ENCODE results near the gene DNMT1.

The DNMT1 gene

DNA sequence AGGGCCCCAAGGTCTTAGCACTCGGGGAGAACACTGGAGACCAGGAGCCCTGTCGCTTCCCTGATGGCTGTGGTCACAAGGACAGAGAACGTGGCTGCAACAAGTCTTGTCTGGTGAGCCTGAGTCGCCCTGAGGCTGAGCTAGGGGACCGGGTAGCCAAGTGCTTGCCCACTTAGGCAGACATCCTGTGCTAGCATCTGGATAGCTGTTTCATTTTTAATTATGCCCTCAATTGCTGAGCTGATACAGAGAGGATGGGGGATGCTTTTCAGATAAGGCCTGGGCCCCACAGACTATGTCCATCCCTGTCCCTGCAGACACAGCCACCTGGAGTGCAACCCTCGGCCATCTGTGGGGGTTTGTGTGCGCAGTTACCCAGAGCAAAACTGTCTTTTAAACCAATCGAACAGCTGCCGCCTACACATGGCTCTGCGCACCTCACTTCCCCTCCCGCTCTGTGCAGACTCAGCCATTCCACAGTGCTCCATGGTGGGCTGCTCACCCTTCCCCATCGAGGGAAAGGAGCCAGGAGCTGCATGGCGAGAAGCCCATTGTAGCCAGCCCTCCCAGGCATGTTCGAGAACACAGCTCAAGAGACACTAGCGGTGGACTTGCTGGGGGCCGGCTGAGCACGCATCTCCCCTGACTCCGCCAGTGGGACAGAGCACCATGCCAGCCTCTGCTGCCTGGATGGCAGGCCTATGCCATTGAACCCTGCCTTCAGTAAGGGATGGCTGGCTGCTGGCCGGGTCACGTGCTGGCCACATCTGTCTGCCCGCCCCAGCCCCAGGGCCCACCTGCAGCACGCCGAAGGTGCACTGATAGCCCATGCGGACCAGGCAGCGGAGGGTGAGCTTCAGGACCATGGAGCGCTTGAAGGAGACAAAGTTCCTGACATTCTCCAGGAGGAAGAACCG lies 55.6 kb downstream of the DNMT1 start:
- no peak for DNase-seq

DNA sequence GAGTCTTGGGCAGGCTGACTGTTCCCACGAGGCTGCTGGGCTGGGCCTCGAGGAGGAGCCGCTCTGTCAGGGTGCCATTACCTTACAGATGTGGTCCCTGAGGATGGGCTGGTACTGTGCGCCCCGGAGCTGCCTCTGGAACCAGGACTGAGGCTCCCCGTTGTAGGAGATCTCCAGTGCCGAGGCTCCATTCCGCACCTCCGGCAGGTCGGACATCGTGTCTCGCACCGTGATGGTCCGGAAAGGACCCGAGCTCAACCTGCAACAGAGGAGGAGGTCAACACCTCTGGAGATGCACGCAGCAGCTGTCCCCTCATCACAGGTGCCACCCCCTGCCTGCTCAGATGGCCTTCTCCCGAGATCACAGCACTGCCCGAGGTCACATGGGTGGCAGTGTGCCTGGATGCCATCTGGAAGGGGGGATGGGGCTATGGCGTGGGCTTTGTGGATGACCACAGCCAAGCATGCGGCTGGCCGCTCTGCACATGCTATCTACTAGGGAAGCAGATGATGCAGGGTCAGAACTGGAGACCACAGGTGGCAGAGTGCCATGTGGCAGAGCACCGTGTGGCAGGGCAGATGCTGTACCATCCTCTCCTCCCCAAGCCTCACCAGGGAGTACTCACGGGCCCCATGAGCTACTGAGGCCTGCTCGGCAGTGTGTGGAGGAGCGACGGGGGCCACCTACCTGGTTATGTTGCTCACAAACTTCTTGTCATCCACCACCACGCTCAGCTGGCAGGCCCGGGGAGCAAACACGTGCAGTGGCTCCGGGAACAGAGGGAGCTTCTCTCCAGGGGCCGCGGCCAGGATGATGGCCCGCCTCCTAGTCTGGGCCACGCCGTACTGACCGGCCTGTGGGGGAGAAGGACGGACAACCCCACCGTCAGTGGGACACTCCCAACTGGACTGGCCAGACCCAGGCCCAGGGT lies 56.7 kb downstream of the DNMT1 start:
- DNase-seq = no peak

DNA sequence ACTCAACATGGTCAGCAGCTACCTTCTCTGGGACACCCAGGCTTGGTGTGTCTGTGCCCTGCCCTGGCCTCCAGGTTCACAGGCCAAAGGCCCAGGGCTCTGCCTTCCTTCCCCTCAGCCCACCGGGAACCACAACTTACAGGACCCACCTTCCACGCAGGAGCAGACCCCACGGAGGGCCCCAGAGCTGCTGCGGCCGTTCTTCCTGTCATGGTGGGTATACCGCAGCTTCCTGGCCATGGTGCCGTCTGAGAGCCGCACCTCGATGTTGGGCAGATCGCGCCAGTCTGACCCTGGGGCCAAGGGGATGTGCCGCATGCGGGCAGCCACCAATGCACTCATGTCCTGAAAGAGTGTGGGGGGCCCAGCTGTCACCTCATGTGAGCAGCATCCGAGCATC lies 57.8 kb downstream of the DNMT1 start:
- DNase-seq = no peak

DNA sequence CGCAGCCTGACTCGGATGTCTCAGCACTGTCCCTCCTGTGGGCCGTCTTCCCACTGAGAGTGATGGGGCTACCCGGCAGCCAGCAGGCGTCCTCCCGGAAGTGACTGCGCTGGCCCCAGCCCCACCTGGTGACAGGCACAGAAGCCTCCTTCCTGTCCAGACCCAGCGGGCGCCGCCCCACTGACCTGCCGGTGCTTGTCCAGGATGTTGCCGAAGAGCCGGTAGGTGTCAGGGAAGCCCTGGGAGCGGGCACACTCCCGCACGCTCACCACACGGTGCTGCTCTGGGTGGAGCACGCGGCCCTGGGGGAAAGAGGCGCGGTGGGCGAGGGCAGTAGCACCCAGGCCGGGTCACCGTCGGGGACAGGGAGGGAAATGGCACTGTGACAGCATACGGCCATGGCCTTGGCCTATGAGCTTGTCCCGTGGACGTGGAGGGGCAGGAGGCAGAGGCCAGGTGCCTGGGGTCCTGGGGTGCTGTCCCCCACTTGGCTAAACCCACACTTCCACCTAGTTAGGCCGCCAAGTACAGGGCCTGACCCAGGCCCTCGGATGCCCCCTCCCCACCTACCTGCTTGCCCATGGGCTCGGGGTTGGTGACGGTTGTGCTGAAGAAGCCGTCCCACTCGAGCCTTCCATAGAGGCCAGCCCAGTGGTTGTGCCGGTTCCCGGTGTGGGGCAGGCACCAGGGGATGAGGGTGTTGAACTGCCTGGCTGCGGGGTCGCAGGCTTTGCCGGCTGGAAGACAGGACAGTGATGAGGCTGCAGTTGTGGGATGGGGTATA lies 59.0 kb downstream of the DNMT1 start:
- no peak for DNase-seq

DNA sequence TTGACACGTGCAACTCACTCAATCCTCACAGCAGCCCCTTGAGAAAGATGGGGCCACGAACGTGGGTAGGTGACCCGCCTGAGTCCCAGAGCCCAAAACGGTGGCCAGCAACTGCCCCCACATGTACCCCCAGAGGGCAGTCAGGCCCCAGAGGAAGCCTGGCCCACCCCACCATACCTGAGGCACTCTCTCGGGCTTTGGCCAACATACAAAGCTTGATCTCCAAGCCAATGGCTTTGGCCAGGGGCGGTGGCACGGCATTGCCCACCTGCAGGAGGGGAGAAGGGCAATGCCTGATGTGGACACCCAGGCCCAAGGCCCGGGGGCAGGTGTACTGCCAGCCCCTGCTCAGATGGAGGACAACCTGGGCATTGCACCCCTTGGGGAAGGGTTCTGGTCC lies 60.7 kb downstream of the DNMT1 start:
- DNase-seq = no peak

DNA sequence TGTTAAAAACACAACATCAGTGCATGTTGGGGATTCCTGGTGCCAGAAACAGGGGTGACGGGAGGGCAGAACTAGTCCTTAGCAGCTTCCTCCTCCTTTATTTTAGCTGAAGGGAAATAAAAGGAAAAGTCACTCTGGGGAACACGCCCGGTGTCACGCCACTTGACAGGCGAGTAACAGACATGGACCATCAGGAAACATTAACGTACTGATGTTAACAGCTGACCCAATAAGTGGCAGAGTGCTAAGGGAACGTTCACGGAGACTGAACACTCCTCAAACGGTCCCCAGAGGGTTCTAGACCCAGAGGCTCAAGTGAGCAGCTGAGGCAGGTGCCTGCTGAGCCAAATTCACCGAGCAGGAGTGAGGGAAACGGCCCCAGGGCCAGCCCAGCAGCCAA lies 61.2 kb downstream of the DNMT1 start:
- no peak for DNase-seq

DNA sequence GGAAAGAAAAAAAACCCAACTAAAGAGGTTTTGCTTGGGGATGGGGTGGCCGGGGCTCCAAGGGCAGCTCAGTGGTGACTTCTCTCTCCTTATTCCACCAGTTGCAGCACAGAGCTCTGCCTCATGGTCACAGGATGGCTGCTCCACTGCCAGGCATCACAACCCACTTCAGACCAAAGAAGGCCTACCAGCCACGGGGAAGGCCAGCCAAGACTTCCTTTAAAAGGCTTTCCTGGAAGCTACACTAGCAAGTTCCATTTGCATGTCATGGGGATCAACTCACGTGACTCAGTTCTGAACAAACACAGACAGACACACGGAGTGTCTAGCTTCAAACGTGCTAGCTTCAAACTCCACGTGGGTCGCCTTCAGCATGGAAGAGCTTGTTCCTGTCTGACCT lies 61.8 kb downstream of the DNMT1 start:
- DNase-seq = no peak

DNA sequence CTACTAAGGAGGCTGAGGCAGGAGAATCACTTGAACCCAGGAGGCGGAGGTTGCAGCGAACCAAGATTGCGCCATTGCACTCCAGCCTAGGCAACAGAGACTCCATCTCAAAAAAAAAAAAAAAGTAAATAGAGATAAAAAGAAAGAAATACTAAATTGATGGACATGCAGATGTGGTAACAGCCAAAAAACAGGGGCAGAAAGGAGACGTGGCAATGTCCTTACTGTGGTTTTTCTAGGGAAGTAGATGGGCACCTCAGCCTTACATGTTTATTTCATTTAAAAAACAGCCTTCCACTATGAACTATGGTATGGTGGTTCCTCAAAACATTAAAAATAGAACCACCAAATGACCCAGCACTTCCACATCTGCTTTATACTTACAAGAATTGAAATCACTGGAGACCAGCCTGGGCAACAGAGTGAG lies 68.5 kb downstream of the DNMT1 start:
- no peak for DNase-seq

DNA sequence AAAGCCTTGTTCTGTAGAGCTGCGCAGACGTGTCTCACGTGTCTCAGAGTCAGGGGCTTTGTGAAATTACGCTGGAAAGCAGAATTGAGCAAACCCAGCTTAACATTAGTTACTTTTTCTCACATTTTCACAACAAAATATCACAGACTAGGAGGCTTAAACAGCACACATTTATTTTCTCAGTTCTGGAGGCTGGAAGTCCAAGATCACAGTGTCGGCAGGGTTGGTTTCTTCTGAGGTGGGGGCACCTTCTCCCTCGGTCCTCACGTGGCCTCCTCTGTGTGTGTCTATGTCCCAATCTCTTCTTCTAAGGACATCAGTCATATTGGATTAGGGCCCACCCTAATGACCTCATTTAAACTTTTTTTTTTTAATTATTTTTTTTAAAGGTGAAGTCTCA lies 70.3 kb downstream of the DNMT1 start:
- no peak for DNase-seq

DNA sequence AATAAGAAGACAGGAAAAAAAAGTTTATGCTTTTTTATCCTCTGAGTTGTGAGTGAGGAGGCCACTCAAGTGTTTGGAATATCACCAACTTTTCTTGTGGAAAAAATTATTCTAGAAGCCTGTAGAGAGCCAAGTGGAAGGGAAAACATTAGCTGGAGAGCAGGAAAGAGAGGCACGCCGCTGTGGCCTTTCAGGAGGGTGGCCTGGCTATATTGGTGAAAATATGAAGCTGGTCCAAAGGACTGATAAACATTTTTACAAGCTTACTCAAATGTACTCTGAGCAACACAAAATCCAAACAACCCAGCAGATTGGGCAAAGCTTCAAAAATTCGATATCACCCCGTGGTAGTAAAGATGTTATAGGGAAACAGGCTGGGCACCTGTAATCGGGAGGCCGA lies 72.7 kb downstream of the DNMT1 start:
- no peak for DNase-seq

DNA sequence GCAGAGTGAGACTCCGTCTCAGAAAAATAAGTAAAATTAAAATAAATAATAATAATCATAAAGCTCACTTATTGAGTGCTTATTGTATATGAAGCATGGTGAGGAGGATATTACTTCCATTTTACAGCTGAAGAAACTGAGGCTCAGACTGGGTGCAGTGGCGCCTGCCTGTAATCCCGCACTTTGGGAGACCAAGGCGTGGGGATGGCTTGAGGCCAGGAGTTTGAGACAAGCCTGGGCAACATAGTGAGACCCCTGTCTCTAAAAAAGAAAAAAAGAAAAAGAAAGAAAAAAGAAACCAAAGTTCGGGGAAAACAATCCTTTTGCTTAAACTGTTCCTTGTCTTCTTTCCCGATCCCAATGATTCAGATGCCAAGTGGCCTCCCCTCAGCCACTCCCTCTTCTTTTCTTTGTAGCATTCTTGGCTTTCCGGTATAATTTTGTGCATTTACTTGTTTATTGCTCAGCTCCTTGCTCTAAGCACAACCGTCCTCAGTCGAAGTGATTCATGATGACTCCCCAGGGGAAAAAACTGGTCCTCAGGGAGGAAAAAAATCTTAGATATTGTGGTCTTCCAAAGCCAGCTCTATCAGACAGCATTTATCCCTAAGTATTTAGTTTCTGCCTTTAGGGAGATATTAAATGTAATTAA lies 74.1 kb downstream of the DNMT1 start:
- DNase-seq = no peak

DNA sequence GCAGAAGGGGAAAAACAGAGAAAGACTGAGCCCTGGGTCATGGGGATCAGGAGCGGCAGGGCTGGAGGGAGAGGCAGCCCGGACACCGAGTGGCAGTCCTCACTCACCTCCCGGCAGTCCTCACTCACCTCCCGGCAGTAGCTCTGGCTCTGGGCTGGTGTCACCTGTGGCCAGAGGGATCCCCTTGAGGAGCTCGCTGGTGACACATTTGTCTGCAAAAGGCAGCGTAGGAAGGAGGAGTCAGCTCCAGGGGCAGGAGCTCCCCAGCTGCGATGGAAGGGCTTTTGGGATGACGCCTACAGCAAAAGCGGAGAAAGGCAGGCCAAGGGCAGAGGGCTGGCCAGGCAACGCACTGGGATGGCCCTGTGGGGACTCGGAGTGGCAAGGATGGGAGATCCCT lies 75.8 kb downstream of the DNMT1 start:
- no peak for DNase-seq

DNA sequence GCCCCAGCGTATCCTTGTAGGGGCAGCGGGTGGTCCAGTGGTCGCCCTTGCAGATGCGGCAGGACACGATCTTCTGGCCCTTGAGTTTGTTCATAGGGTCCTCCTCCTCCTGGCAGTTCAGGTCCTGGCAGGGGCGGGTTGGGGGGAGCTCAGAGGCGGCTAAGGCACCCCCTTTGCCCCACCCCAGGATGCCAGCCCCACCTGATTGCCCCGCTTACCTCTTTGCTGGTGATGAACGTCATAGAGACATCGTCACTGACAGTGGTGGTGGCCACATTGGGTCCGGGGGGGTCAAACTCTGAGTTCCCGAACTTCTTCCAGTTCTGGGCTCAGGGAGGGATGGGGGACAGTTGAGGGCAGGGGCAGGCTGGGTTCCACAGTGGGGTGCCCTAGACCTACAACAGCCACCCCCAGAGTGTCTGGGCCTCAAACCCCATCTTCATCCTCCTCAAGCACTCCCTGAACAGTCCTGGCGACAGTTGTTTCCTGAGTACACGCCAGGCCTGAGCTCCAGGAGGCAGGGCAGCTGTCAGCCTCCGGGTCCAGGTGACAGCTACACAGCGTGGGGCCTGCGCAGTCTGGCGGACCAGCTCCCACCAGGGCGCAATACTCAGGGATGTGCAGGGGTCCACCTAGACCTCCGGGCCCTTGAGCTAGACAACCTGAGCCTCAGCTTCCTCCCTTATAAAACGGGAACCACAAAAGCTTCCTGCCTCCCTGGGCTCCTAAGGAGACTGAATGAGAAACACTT lies 77.7 kb downstream of the DNMT1 start:
- DNase-seq = no peak

DNA sequence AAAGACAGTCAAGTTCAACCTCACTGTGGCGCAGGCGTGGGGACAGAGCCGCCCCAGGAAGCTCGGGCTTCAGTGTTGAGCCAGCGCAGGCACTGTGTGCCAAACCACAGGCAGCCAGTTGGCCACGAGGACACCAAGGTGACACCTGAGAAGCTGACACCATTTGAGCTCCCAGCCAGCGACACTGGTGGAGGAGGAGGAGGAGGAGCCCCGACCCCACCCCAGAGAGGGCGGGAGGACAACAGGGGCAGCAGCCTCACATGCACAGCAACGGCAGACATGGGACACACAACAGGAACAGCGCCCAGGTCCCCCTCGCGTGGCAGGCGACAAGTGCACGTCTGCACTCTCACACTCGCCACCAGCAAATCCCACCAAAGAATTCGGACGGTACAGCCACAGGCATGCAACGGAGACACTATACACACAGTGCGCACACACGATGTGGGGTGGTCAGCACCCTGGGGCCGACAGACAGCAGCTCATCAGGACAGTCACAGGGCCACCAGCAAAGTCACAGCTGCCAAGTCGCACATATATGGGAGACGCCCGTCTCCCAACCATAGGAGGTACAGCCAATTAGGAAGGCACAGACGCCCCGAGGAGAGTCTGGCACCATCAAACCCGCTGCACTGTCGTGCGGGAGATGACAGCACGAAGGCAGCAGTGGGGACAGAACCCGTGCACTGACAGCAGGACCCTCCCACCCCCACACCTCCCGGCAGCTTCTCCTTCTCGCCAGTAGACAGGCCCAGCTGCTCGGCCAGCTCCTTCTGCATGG lies 78.5 kb downstream of the DNMT1 start:
- peak; percentile 49 for DNase-seq

DNA sequence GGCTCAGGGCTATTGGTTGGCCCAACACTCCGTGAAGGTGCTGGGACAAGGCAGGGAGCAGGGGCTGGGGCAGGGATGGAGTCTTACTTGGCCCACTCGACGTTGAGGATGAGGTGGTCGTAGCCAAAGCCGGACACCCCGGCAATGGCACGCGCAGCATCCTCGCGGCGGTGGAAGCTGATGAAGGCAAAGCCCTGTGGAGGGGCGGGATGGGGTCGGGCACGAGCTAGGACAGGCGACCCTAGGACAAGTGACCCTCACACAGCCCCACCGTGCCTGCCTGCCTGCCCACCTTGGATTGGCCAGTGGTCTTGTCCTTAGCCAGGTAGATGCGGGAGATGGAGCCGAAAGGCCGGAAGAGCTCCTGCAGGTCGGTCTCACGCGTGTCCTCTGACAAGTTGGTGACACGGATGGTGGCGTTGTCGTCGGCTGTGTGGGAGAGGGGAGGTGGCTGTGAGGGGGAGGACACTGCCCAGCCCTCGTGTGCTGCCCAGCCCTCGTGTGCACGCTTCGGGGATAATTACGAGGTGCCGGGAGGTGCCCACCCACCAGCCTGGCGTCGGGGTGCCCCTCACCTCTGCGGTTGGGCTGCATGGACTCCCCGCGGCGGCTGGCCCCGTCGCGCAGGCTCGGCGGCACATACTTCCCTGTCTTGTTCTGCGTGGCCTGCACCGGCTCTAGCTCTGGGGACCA lies 79.2 kb downstream of the DNMT1 start:
- no peak for DNase-seq

DNA sequence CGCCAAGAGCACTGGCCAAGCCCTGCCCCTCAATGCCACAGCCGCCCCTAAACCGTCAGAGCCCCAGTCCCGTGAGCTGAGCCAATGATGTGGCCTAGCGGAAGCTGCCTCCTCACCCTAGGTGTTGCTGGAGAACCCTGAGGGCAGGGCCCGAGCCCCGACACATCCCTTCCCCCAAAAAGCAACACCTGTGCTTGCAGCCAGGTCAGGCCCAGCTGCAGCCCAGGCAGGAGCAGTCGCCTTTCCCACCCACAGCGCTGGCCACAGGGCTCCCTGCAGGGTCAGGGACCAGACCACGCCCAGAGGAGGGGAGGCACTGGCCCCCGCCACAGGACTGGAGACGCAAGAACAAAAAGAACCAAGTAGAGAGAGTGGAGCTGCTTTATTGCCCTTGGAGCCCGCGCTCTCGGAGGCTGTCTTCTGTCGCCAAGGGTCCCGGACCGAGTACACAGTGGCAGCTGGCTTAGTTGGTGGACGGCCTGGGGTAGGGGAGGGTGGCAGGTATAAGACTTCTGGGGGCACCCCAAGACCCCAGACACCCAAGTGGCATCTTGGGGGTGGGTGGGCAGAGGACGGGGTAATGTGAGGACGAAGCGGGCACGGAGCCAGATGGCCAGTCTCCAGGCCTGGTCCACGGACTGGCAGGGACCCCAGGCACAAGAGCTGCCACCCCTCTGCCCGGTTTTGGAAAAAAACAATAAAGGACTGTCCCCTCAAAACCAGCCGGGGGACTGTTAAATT lies 79.9 kb downstream of the DNMT1 start:
- DNase-seq = peak; percentile 56

DNA sequence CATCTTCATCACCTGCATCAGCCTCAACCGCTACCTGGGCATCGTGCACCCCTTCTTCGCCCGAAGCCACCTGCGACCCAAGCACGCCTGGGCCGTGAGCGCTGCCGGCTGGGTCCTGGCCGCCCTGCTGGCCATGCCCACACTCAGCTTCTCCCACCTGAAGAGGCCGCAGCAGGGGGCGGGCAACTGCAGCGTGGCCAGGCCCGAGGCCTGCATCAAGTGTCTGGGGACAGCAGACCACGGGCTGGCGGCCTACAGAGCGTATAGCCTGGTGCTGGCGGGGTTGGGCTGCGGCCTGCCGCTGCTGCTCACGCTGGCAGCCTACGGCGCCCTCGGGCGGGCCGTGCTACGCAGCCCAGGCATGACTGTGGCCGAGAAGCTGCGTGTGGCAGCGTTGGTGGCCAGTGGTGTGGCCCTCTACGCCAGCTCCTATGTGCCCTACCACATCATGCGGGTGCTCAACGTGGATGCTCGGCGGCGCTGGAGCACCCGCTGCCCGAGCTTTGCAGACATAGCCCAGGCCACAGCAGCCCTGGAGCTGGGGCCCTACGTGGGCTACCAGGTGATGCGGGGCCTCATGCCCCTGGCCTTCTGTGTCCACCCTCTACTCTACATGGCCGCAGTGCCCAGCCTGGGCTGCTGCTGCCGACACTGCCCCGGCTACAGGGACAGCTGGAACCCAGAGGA lies 80.6 kb downstream of the DNMT1 start:
- peak; percentile 47 for DNase-seq

DNA sequence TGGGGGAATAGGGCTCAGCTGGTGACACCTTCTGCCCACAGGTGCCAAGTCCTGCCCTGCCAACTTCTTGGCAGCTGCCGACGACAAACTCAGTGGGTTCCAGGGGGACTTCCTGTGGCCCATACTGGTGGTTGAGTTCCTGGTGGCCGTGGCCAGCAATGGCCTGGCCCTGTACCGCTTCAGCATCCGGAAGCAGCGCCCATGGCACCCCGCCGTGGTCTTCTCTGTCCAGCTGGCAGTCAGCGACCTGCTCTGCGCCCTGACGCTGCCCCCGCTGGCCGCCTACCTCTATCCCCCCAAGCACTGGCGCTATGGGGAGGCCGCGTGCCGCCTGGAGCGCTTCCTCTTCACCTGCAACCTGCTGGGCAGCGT lies 81.2 kb downstream of the DNMT1 start:
- peak; percentile 53 for DNase-seq
